GM18526 (cell line): ENCODE data around the gene SIL1.

Experiments used
- POLR2A ChIP-seq: IDR thresholded peaks from 3 replicates; pipeline ENCODE4 v1.6.1; 2011; ENCODE audit not compliant: insufficient read length; ENCODE audit errors: extremely low read depth

Gene SIL1

DNA sequence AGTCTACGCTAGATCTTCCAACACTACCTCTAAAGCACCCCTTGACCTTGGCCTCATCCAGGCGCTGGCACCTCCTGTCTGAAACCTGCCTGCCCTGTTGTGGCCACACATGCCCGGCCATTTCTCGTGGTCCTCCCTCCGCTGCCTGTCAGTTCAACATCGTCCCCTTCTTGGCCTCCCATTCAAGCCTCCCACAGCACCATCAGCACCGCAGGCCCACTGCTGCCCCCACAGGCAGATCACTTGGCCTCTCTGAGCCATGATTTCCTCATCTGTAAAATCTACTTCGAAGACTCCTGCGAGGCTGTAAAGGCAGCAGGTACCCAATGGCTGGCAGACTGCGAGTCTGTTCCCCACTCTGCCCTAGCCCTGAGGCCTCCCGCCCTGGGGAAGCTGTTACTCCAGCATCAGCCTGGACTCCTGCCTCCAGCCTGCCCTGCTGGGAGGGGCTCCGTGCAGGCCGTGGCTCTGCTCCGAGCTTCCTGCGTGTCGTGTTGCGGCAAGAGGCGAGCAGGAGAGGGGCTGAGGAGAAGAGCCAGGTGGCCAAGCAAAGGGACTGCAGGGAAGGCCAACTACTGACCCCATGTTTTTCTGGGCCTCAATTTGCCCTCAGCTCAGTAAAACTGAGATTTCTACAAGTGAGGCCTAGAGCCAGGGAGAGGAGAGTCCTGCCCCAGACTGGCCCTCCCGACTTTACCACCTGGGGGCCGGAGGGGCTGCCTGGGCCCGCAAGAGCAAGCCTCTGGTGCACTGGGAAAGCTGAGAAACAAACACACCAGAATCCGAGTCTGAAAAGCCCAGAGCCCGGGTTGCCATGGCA, 252.5 kb downstream of the SIL1 start:
- no peak for TF ChIP-seq POLR2A

DNA sequence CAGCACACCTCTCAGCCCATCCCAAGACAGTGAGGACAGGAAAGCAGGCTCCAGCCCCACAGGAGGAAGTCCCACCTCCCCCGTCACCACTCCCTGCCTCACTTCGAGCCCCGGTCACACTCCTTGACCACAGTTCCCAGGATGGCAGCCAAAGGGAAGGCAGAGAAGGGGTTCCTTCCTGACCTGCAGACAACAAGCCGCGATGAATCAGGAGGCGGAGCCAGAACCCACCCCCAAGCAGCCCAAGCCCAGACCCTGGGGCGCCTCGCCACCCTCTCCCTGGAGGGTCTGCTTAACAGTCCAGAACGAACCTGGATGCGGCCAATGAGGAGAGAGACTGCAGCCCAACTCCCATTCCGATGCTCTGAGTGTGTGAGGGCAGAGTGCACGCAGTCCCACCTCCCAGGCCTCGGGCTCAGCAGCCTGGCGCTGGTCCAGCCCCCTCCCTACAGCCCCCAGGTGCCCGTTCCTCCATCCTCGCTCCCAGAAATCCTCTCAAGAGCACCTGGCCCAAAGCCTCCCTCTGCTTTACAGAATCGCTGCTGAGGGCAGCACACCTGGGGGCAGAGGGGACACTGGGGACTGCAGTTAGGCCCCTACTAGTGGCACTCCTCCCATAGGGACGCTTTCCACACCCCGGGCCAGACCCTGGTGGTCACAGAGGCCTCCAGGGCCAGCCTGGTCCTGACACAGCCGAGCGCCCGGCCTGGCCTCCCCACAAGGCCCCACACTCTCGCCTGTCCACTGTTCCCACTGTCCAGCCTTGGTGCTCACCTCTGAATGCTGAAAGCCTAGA, 253.4 kb downstream of the SIL1 start:
- no peak for TF ChIP-seq POLR2A

DNA sequence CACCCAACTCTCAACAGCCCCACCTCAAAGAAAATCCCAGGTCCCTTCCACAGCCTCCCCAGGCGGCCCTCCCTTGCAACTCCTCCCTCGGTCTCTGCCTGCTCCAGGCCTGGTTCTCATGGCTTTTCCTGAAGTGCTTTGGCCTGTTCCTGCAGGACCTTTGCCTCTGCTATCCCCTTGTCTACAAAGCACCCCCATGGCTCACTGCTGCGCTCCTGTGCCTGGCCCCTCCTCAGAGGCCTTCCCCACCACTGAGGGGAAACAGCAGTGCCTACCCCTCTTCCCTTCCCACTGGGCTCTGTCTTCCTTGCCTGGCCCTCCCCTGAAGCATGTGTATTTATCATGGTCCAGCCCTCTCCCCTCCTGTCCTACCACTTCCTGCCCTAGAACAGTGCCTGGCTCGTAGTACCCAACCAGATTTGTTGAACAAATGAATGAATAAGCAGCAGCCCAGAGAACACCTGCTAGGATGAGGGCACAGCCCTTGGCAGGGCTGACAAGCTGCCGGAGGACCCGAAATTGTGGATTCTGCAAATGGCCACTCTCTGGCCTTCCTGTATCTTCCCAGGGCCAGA, 254.5 kb downstream of the SIL1 start:
- no peak for TF ChIP-seq POLR2A

DNA sequence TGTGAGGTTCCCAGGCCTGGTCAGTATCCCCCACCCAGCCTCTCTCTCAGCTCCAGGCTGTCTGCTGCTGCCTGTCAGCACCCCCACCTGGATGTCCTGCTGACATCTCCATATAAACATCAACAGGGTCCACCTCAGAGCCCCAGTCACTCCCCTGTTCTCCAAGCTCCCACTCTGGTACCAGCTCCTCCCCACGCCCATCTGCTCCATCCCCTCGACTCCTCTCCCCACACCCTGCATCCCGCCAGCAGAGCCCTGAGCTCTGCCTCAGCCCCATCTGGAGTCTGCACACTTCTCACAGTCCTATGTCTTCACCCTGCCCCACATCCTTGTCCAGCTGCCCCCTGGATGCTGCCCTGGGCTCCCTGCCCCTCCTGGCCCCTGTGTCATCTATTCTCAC, 255.3 kb downstream of the SIL1 start:
- TF ChIP-seq POLR2A: no peak

DNA sequence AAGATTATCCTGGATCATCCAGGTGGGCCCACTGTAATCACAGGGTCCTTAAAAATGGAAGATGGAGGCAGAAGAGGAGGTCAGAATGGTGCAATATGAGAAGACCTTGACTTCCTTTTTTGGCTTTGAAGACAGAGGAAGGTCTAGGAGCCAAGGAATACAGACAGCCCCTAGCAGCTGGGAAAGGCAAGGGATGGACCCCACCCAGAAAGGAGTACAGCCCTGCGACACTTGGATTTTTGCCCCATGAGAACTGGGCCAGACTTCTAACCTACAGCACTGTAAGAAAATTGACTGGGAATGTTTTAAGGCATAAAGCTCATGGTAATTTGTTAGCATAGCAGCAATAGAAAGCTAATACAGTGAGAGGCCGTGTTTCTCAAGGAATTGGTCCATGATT, 256.1 kb downstream of the SIL1 start:
- TF ChIP-seq POLR2A: no peak

DNA sequence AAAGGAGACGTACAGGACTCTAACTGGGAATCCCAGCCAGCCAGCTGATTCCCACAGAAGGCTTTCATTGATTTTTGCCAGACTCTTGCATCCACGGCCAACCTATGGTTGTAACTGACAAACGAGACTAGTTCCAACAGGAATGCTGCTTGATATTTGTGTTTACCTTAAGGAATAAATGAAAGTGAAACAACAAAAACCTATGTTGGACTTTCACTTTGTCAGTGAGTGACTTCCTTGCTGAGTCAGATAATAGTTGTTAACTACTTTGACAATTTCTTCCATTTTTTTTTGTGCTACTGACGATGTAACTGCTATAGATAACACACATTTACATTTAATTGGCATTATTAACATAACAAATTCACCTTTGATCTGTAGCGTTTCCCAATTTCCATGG, 259.6 kb downstream of the SIL1 start:
- no peak for TF ChIP-seq POLR2A

DNA sequence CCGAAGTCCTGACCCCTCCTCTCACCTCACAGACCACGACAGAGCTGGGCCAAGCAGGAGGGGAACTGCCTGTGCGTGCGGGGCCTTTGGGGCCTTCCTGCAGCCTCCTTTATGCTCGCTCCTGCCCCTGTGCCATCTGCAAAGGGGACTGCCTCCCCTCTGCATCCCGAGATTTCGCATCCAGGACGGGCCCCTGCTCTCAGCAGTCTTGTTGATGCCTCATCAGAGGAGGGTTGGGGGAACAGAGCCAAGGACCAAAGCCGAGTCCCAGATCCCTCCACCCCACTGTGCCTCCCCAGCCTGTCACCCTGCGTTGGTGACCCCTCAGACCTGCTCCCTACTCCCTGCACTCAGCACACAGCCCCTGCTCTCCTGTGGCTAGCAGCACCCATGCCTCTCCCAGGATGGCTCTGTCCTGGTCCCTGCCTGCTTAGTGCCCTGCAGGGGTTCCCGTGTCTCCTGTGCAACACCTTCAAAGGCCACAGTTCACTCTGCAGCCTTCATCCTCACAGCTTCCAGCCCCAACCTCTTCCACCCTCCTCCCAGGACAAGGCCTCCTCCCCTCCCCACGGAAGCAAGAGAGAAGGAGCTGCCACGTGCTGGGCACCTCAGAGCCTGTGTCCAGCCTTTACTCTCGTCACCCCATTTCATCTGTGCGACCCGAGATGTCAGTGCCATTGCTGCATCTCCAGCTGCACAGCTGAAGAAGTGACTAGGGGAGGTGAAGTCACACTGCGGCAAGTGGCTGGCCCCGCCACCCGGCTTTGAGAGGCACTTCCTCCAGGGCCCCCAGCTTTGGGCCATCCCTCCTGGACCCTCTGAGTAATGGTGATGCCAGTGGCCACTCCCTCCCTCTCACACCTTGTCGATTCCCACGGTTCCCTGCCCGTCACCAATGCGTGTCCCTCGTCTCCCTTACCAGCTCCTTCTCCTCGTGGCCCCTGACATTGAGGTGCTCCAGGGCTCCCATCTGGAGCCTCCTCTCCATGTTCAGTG, 260.5 kb downstream of the SIL1 start:
- no peak for TF ChIP-seq POLR2A

DNA sequence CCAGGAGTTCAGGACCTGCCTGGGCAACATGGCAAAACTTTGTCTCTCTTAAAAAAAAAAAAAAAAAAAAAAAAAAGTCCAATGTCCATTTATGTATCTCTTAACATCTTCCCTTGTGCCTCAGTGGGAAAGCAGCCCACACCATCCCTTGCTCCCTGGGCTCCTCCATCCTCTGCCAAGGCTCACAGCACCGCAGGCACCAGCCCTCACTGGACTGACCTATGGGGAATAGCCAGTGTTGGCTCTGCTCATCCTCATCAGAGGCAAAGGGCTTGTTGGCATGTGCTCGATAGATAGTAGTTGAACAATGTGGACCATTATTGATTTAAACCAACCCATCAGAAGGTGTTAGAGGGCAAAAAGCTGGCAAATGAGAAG, 261.2 kb downstream of the SIL1 start:
- TF ChIP-seq POLR2A: no peak

DNA sequence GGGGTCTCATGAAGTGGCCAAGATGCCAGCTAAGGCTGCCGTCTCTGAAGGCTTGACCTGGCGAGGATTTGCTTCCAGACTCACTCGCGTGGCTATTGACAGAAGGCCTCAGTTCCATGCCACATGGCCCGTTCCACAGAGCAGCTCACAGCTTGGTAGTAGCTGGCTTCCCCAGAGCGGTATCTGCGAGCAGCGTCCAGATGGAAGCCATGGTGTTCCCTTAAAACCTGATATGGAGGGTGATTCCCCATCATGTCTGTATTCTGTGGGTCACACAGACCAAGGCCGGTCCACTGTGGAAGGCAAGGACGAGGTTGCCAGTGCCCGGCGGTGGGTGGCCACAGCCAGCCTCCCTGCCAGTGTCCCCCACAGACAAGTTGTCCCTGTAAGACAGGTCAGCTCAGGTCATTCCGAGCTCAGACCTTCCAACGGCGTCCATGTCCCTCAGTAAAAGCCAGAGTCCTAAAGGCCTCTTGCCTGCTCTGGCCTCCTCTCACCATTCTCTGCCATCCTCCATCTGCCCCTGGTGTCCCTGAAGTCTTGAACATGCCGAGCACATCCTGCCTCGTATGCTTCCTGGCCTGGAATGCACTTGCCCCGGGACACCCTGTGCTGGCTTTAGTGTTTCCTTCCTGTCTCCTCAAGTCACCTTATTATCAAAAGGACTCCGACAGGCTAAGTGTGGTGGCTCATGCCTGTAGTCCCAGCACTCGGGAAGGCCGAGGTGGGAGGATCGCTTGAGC, 261.8 kb downstream of the SIL1 start:
- TF ChIP-seq POLR2A: no peak

DNA sequence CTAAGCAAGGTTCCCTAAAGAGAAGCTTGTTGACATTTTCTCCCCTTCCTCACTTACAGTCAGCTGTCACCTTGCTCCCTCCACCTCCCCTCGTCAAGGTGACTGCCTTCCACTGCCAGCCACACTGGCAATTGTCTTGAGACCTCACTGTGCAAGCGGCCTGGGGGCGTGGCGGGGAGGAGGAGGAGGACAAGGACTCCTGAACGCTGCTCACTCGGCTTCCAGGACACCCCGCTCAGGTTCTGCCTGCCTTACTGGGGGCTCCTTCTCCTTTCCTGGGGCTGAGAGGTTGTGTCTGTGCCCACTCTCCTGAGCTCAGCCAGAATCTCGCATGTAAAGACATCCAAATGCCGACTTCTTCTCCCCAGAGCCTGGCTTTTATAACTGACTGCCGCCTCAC, 262.7 kb downstream of the SIL1 start:
- TF ChIP-seq POLR2A: no peak

DNA sequence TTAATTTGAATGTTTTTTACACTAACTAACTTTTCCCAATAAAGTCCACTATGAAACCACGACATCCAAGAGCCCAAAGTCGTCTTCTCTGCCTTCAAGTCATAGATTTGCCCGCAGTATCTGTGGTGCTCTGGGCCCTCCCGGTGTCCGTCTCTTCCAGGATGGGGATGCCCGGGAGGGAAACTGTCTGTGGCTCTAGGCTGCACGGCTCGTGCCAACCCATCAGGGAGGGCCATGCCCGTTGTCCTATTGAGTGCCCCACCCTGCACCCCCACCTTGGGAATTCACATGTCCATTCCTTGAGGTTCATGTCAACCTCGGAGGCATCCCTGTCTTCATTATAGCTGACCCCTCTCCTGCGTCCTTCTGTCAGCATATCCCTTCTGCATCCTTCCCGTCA, 263.2 kb downstream of the SIL1 start:
- no peak for TF ChIP-seq POLR2A

DNA sequence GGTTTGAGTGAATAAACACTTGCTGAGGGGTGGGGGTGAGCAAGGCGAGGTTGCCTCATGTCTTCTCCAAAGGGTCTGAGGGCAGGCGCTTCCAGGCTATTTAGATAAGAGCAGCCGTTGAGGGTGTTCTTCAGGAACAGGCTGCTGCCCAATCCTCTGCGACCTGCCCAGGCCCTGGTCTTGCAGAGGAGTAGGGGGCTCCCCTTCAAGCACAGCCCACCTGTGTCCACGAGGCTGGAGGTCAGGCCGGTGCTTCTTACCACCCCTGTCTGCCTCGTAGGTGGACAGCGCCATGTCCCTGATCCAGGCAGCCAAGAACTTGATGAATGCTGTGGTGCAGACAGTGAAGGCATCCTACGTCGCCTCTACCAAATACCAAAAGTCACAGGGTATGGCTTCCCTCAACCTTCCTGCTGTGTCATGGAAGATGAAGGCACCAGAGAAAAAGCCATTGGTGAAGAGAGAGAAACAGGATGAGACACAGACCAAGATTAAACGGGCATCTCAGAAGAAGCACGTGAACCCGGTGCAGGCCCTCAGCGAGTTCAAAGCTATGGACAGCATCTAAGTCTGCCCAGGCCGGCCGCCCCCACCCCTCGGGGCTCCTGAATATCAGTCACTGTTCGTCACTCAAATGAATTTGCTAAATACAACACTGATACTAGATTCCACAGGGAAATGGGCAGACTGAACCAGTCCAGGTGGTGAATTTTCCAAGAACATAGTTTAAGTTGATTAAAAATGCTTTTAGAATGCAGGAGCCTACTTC, 264.5 kb downstream of the SIL1 start:
- TF ChIP-seq POLR2A: no peak

DNA sequence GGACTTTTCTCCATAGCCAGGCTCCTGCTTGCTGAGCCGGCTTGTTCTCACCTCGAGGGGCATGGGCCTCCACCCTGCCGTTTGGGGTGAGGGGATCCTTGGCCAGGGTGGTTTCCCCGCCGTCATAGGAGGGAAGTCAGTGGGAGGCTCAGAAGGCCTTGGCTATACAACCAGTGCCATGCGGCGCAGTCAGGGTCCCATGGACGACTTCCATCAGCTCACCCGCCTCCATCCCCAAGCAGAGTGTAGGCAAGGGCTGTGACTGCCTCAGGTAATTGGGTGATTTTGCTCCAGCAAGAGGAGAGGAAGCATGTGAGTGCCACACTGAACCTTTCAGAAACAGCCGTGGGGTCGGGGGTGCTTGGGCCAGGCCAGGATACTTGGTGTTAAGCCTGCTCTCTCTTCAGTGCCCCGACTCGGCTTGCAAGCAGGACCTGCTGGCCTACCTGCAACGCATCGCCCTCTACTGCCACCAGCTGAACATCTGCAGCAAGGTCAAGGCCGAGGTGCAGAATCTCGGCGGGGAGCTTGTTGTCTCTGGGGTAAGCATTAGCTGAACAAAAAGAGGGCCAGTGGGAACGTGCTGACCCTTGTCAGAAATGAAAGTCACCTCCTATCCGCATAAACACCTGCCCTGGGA, 265.9 kb downstream of the SIL1 start:
- no peak for TF ChIP-seq POLR2A

DNA sequence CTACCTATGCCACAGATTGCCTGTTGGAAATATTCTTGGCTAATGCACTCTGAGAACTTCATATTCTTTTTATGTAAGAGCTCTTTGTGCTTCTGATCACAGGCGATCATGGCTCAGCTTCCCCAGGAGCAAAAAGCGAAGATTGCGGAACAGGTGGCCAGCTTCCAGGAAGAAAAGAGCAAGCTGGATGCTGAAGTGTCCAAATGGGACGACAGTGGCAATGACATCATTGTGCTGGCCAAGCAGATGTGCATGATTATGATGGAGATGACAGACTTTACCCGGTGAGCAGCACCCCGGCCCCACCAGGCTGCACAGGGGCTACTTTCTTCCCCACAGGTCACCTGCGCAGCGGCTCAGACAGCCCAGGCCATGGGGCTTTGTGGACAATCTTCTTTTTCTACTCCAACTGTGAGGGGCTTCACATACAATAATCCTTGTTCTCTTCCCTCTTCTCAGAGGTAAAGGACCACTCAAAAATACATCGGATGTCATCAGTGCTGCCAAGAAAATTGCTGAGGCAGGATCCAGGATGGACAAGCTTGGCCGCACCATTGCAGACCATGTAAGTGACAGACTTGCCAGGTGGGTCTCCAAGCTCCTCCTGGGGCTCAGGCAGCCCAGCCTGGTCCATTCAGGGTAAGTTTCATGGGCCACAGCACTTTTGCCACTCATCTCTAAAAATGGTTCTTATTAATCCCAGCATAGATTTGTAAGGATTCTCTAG, 267.6 kb downstream of the SIL1 start:
- TF ChIP-seq POLR2A: no peak
